Stimulated activated naive CD4-positive, alpha-beta T cell (primary cell): ENCODE results near the gene ZNF362.
A peak's percentile ranks its signal among the peaks of the same experiment; 100 is the strongest.
"Not testable (repeated sequence)": the region's sequence is repeated elsewhere in the genome, so short reads cannot be mapped to it uniquely, and the experiment has no call there.

ENCODE experiments used
- DNase-seq, 6 experiments: peaks; one replicate each; lab custom pipeline; 2025; lab: John Stamatoyannopoulos, UW

The ZNF362 gene

DNA sequence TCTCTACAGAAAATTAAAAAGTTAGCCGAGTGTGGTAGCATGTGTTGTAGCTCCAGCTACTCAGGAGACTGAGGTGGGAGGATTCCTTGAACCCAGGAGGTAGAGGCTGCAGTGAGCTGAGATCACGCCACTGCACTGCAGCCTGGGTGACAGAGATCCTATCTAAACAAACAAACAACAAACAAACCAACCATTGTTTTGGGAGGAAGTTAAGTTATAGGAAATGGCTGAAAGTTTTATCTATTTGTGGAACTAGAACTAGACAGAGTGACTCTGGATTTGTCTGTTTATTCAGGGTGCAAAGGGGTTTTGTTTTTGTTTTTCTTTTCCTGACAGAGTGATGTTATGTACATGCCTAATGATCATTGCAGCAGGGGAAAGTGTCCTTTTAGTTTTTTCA, 31.0 kb downstream of the ZNF362 start:
- no peak for DNase-seq

DNA sequence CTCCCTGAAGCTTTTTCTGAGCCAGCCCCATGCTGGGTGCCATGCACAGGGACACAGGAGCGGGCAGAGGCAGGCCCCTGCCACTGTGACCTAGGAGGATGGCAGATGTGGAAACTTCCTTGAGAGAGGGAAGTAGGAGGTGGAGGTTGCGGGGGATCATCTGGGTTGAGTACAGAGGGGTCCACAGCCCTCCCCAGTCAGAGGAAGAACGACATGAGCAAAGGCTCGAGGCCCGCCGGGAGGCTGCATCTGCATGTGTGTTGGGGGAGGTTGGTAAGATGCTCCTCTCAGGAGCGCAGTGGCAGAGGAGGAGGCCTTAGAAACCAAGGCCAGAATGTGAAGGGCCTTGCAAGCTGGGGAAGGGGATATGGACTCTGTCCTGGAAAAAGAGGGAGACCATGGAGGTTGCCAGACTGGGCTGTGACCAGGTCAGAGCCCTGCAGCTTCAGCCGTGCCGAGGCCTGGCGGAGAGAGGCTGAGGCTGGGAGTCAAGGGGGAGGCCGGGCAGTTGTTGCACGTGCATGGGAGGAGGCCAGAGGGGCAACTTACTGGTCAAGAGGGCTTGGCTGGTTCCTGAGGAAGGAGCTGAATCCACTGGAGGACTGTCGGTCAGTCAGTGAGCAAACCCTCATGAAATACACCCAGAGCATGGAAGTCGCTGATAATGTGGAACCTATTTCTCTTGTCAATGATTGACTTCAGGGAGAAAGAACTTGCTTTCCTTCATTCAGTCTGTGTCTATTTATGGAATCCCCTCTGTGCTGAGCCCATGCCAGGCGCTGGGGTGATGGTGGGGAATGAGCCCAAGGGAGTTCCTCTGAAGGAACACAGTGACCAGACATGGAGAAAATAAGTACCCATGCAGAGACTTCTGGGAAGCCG, 32.9 kb downstream of the ZNF362 start:
- no peak for DNase-seq

DNA sequence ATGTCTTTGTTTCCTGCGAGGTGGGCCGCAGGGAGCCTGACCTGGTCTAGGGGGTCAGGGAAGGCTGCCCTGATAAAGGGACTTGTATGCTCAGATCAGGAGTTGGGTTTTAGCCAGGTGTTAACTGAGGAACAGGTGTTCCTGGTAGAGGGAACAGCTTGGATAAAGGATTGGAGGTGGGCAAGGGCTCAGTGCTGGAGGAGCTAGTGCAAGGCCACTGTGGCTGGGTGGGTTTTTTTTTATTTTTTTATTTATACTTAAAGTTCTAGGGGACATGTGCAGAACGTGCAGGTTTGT, 33.5 kb downstream of the ZNF362 start:
- DNase-seq: no peak

DNA sequence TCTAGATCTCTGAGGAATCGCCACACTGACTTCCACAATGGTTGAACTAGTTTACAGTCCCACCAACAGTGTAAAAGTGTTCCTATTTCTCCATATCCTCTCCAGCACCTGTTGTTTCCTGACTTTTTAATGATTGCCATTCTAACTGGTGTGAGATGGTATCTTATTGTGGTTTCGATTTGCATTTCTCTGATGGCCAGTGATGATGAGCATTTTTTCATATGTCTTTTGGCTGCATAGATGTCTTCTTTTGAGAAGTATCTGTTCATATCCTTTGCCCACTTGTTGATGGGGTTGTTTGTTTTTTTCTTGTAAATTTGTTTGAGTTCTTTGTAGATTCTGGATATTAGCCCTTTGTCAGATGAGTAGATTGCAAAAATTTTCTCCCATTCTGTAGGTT, 34.3 kb downstream of the ZNF362 start:
- DNase-seq: not testable (repeated sequence)

DNA sequence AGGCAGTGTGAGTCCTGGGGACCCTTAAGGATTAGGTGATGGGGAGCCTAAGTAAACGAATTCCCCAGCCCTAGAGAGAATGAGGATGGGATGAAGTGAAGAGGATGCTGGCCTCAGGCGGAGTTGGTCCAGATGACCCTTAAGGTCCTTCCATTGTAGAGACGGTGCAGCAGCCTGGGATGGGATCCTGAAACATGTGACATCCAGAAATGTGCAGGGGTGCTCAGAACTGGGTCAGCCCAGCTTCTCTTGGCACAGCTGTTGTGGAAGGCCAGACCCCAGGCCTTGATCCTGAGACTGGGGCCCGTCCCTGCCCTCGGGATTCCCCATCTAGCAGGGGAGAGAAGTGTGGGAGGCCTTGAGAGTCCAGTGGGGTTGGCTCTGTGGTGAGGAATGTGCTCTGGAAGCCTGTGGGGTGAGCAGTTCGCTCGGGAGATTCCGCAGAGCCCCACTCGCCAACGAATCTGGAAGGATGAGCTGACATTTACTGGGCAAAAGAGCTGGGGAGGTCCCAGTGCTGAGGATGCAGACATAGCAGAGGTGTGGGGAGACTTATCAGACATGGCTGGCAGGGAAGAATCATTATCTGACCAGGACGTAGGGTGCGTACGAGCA, 36.5 kb downstream of the ZNF362 start:
- no peak for DNase-seq

DNA sequence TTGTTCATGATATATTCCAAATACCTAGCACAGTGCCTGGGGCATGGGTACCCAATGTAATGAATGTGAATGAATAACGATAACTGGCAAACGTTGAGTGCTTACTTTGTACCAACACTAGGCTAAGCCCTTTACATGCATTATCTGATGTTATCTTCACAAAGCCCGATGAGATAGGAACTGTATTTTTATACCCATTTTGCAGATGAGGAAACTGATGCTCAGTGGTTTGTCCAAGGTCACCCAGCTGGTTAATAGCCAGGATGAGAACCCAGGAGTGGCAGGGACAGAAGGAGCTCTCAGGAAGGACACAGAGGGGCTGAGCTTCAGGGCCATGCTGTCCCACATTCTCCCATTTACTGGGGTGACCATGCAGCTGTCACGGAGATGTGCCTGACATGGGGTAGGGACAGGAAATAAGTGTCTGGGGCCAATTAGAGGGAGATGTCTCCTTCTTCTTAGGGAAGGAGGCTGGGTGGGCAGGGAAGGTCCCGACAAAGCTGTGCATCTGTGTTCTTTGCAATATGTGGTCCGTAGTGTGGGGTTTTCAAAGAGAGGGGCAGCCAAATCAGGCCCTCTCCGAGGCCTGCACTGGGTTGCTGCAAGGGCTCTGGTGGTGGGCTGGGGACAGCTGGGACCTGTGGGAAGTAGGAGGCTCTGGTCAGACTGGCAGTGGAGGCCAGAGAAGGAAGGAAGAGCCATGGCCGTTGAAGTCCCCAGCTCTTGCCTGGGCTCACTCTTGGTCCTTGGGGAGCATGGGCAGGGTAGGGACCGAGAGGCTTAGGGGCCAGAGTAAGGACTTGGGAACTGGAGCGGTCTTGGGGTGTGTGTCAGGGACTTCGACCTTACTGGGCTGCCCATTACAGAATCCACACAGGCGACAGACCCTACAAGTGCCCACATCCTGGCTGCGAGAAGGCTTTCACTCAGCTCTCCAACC, 38.0 kb downstream of the ZNF362 start:
- no peak for DNase-seq

DNA sequence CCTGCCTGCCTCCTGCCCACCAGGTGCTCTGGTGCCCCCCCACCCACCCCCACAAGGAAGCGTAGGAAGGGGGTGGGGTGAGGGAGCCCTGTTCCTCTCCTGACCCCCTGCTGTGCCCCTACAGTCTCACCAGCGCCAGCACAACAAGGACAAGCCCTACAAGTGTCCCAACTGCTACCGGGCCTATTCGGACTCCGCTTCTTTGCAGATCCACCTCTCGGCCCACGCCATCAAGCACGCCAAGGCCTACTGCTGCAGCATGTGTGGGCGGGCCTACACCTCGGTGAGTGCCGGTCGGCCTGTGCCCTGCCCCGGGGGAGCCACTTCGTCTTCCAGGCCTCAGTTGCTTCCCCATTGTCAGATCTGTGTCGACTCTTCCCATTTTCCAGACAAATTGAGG, 38.7 kb downstream of the ZNF362 start:
- no peak for DNase-seq

DNA sequence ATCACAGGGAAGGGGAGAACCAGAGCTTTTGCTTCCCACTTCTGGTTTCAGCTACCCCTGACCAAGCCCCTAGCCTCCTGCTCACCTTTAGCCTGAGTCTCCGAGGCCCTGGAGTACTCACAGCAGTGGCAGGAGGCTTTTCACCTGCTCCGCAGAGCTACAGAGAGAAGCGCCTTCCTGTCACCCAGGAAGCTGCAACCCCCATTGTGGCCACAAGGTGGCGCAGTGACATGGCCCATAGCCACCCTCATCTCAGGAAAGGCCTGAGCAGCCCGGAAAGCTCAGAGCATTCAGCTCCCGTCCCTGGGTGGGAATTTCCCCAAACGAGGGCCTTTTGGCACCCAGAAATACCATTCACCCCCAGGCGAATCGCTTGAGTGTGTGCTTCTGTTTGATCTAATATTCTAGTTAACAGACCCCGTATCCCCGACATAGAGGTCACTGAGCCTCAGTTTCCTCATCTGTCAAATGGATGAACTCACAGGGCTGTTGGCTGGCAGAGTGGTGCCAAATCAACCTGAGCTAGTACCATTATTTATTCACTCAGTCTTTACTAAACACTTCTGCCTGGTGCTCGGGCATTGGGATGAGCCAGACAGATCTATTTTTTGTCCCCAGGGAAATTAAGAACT, 39.3 kb downstream of the ZNF362 start:
- peak; percentile 56 to 86 (median 76) for DNase-seq

DNA sequence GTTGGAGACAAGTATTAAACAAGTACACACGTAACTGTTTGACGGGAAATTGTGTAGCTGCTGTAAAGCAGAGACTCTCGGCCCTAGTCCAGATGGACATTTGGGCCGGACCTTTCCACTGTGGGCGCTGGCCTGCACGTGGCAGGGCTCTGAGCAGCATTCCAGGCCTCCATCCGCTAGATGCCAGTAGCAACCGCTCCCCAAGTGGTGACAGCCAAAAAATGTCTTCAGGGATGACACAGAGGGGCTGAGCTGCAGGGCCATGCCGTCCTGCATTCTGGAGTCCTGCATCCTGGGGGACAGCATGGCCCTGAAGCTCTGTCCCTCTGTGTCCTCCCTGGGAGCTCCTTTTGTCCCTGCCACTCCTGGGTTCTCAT, 39.8 kb downstream of the ZNF362 start:
- DNase-seq: no peak

DNA sequence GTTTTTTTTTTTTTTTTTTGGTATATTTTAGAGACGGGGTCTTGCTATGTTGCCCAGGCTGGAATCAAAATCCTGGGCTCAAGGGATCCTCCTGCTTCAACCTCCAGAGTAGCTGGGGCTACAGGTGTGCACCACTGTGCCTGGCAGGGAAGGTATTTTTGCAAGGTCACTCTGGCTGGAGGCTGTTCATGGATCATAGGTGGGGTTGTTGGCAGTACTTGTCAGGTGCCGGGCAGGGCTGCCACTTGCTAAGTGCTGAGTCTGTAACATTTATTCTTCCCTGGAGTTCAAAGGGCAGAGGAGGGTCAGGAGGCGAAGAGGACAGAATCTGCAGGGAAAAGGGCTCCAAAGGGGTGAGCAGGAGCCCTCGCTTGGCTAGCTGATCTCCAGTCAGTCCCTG, 40.5 kb downstream of the ZNF362 start:
- no peak for DNase-seq

DNA sequence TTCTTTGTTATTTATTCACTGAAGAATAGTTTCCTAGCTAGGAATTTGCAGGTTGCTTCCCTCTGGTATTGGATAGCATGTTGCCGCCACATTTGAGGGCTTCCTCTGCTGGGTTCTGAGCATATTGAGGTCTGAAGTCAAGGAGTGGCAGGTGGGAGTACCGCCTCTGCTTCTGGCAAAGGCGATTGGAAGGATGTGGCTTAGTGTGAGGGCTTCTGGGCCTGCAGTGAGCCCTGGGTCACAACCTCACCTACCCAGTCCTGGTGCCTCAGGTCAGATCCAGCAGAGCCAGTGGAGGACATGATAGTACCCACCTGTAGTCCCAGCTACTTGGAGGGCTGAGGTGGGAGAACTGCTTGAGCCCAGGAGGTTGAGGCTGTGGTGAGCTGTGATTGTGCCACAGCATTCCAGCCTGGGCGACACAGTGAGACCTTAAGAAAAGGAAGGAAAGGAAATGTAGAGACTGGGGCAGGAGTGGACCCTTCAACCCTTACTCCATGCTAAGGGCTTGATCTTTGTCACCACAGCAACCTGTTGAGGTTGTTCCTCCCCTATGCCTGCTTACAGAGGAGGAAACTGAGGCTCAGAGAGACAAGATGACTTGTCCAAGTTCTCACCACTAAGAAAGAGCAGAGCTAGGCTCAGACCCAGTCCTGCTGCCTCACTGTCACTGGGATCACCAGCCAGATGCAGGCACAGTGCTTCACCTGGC, 41.8 kb downstream of the ZNF362 start:
- DNase-seq: no peak

DNA sequence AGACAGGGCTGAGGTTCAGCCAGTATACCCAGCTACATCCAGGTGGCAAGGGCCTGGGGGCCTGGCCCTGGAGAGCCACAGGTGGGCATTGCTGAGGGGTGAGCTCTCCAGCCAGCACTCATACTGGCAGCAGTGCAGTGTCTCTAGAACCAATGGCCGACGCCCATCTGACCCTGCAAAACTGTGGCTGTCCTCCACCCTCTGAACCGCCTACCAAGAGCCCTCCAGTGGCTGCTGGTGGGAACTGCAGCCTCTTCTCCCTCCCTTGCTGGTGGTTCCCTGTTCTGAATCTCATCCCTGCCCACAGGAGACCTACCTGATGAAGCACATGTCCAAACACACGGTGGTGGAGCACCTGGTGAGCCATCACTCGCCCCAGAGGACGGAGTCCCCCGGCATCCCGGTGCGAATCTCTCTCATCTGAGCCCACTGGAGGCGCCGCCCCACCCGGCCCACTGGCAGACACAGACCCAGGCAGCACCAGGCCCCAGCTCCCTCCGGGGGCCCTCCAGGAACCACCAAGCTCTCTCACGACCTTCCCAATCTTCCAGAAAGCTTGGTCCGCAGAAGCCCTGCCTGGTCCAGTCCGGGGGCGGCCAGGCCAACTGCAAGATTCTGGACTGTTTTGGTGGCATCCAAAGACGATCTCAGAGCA, 42.5 kb downstream of the ZNF362 start:
- DNase-seq: peak; percentile 3 to 49 (median 16)

DNA sequence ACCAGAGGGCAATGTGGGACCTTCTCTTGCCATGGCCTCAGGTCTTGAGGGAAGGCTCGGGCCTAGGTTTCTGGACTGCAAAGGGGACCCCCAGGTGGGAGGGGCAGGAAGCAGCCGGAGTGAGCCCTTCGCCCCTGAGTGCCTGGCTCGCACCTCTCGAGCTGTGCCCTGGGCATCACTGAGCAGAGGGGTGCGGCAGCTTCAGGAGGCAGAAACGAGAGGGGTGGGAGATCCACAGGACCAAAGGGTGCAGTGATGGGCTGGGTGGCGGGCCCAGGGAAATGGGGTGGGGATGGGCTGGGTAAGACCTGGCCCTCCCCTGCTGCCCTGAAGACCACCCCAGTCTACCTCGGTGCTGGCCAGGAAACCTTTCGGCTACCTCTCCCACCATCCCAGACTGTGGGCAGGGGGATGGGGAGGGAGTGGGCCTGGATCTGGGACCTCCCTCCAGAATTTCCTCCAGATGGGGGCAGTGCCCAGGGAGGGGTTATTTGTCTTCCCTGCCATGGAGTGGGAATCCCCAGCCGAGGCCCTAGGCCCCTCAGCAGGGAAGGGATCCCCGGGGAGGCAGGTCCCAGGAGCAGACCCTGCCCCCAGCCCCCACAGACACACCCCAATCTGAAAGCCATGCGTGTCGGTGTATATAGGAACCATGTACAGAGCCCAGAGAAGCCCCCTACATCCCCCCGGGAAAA, 43.3 kb downstream of the ZNF362 start:
- no peak for DNase-seq

DNA sequence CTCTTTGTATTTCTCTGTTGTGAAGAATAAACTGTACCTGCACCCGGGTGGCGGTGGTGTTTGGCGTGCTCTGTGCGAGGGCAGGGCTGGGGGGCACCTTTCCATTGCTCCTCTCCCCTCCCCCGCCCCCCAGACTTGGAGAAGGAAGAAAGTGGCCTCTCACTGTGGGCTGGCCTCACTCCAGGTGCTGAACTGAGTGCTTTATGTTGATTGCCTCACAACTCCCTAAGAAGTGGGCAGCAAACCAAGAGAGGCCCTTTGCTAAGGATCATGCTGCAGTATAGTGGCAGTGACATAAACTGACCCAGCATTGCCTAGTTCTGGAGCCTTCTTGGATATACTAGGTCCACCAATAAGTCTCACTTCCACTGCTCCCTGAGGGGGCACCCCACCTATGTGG, 44.4 kb downstream of the ZNF362 start:
- no peak for DNase-seq

DNA sequence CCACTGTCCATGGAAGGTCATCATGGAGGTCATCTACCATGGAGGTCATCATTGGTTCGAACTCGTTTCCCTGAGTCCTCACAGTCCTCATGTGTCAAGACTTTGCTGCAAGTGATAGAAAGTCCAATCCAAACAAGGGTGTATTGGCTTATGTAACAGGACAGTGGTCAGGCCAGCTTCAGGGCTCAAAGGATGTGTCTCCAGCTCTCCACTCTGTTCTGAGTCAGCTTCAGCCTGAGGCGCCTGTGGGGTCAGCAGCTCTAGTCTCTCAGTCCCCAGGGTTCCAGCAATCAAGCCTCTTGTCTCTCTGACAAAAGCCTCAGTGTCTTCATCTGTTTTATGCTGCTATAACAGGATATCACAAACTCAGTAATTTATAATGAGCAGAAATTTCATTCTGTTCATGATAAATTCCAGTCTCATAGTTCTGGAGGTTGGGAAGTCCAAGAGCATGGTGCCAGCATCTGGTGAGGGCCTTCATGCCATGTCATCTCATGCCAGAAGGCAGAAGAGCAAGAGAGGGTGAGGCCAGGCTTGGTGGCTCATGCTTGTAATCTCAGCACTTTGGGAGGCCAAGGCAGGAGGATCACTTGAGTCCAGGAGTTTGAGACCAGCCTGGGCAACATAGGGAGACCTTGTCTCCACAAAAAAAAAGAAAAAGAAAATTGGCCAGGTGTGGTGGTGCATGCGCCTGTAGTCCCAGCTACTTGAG, 45.1 kb downstream of the ZNF362 start:
- DNase-seq: no peak

DNA sequence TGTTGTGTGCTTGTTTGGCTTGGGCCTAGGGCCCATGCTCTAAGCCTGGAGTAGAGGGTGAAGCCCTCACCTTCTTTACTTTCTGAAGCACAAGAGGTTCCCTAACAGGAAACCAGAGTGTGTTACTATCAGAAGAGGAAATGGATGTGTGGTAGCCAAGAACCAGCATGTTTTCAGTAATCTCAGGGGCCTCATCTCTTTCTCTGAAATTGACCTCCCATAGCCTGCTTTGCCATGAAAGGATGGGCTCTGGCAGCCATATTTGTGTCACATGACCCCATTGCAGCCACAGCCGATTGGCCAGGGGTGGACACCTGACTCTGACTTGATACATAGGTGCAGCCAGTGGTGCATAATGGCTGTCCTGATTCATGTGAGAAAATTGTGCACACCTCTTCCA, 46.0 kb downstream of the ZNF362 start:
- DNase-seq: peak in 2 of 6 experiments; percentile 6 to 28

DNA sequence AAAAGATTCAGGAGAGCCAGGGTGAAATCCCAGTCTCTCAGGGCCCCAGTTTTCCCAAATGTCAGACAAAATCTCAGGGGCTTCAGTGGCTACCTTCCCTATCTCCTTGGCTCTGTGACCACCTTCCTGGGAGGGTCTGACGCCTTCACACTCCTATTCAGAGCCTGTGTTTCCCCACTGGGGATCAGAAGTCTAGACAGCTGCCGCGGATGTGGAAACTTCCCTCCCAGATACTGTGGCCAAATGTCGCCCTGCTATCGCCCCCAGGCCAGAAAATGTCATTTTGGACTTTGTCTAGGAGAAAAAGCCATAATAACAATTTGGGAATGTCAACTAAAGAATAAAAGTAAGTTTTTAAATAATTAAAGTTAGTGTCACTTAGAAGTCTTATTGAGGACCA, 48.7 kb downstream of the ZNF362 start:
- DNase-seq: no peak

DNA sequence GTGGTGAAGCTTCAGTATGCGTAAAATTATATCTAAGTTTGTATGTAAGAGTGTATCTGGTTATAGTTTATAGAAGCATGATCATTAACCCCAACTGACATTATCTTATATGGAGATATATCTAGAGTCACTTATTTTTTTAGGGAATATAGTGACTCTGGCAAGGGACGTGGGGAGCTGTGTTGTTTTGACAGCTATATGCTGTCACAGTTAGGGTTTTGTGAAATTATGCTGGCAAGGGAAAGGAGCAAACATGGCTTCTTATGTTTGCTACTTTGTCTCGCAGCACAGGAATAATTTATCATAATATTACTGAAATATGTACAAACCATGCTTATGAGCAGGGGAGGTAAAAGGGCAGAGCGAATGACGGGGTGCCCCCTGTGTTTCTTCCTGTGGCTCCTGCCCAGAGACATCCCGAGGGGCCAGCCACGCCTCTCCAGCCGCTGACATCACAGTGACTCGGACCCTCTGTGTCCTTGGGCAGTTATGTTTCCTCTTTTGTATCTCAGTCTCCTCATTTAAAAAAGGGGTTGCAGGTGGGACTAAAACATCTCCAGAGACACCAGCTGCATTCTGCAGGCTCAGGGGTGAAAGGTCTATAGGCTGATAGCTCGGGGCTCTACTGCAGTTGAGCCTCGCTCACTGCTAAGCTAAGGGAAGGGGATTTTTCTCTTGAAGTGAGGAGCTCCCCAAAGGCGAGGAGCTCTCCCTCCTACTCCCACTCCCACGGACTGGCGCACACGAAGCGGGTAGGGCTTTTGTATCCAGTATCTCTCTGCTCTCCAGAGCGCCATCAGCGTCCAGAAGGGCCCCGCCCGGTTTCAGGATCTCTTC, 49.7 kb downstream of the ZNF362 start:
- DNase-seq: no peak
